Suprapubic skin (tissue), 4 donors: ENCODE data around the gene EEF1A1. TPM values are rescaled to one million over a fixed set of nuclear protein-coding genes. Genes with fewer than 3 reads are reported as not detected.

Source experiments
- DNase-seq, 2 donors: peaks; one replicate each; pipeline ENCODE4 v3.0.0-alpha.2; 2019; ENCODE audit warnings: low spot score in 2 of 2
- H3K27ac ChIP-seq: fragments of 200-600 bp; sonication (generic); one replicate; pipeline ENCODE4 v1.5.1; 2019
- H3K27me3 ChIP-seq: fragments of 200-600 bp; sonication (generic); one replicate; pipeline ENCODE4 v1.5.1; 2019
- H3K36me3 ChIP-seq: fragments of 200-600 bp; sonication (generic); one replicate; pipeline ENCODE4 v1.5.1; 2019
- H3K4me1 ChIP-seq: fragments of 200-600 bp; sonication (generic); one replicate; pipeline ENCODE4 v1.5.1; 2019
- H3K4me3 ChIP-seq: fragments of 200-600 bp; sonication (generic); one replicate; pipeline ENCODE4 v1.5.1; 2019; ENCODE audit warnings: mild to moderate bottlenecking
- H3K9me3 ChIP-seq: fragments of 200-600 bp; sonication (generic); one replicate; pipeline ENCODE4 v1.5.1; 2019
- EP300 ChIP-seq: sonication (generic); formaldehyde crosslinking; IDR thresholded peaks from one replicate; pipeline ENCODE4 v1.6.1; 2017; ENCODE audit warnings: antibody characterized with exemption
- POLR2A ChIP-seq, 2 donors: fragments of 450-650 bp; IDR thresholded peaks; one replicate each; pipeline ENCODE4 v1.6.1; 2017; ENCODE audit warnings: antibody characterized with exemption in 2 of 2, mild to moderate bottlenecking in 2 of 2, moderate library complexity in 2 of 2
- POLR2AphosphoS5 ChIP-seq, 3 donors: sonication (generic); formaldehyde crosslinking; IDR thresholded peaks; one replicate each; pipeline ENCODE4 v1.6.1; 2017; ENCODE audit warnings: antibody characterized with exemption in 3 of 3
- WGBS: methylation state at CpG from one replicate; pipeline ENCODE4 v1.1.5; 2018; 5-methylcytosine and 5-hydroxymethylcytosine counted together
- total RNA-seq, 4 donors: library from RNA; depleted of rRNA; stranded (reverse); fragments of >200 nt; gene quantifications; one replicate each; pipeline ENCODE4 v1.1.0, GENCODE V29; 2016
- TF ChIP-seq, protein P1 (sequence below), 2 donors: fragments of 200-600 bp in 1 of 2; fragments of 450-650 bp in 1 of 2; sonication (generic) in 1 of 2; IDR thresholded peaks; one replicate each; pipeline ENCODE4 v1.5.1; 2016 to 2019; ENCODE audit warnings: antibody characterized with exemption in 2 of 2, mild to moderate bottlenecking in 1 of 2, moderate library complexity in 1 of 2

Gene EEF1A1
- total RNA-seq, 4 donors from 2014 or later: 8,061 to 12,310 (median 11,939) TPM

DNA sequence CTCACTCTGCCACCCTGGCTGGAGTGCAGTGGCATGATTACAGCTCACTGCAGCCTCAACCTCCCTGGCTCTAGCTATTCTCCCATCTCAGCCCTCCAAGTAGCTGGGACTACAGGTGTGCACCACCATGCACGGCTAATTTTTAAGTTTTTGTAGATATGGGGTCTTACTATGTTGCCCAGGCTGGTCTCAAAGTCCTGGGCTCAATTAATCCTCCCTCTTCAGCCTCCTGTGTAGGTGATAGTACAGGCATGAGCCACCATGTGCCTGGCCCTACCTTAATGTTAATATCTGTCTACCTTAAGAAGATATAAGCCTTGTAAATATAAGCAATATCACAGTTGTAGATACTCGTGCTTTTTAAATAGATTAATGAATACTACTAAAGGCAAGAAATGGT lies 16.7 kb downstream of the EEF1A1 start:
- Histone ChIP-seq H3K9me3 (no peaks in the 10 kb centered on the region), H3K4me1 (no peaks in the 10 kb centered on the region), H3K4me3 (no peak overlapping the region), H3K27ac (no peak overlapping the region), H3K36me3 (peaks cover 48% of the 10 kb centered on the region), H3K27me3 (no peaks in the 10 kb centered on the region)
- 79% methylated on average over 2 of the region's 2 CpGs for WGBS
- TF ChIP-seq POLR2A (IDR thresholded peaks at IDR 0.05) (no peak), POLR2AphosphoS5 (IDR thresholded peaks at IDR 0.05) (no peak), EP300 (no peak)
- TF ChIP-seq, protein P1, sequence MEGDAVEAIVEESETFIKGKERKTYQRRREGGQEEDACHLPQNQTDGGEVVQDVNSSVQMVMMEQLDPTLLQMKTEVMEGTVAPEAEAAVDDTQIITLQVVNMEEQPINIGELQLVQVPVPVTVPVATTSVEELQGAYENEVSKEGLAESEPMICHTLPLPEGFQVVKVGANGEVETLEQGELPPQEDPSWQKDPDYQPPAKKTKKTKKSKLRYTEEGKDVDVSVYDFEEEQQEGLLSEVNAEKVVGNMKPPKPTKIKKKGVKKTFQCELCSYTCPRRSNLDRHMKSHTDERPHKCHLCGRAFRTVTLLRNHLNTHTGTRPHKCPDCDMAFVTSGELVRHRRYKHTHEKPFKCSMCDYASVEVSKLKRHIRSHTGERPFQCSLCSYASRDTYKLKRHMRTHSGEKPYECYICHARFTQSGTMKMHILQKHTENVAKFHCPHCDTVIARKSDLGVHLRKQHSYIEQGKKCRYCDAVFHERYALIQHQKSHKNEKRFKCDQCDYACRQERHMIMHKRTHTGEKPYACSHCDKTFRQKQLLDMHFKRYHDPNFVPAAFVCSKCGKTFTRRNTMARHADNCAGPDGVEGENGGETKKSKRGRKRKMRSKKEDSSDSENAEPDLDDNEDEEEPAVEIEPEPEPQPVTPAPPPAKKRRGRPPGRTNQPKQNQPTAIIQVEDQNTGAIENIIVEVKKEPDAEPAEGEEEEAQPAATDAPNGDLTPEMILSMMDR (IDR thresholded peaks at IDR 0.05): no peak
- no peak for DNase-seq

DNA sequence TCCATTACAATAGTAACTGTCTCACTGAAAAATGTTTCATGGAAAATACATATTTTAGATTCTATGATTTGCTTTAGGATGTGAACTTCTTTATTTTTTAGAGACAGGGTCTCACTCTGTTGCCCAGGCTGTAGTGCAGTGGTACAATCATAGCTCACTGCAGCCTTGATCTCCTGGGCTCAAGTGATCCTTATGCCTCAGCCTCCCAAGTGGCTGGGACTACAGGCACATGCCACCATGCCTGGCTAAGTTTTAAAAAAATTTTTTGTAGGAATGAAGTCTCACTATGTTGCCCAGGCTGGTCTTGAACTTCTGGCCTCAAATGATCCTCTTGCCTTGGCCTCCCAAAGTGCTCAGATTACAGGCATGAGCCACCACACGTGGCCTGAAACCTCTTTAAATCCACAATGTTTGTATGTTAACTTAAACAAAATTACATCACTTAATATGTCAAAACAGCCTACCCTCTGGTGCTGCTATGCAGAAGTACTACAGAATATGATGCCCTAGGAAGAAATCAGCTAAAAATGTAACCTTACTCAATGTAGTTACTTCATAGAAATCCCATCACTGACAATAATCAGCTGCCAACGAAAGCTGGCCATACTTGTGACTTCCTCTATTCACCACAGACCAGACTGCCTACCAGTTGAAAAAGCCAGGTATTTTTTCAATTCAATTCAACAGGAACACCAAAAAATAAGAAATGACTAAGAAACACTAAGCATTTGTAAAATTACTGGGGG lies 17.6 kb downstream of the EEF1A1 start:
- Histone ChIP-seq H3K27ac (no peak overlapping the region), H3K27me3 (no peaks in the 10 kb centered on the region), H3K9me3 (no peaks in the 10 kb centered on the region), H3K36me3 (peaks cover 58% of the 10 kb centered on the region), H3K4me1 (no peaks in the 10 kb centered on the region), H3K4me3 (no peak overlapping the region)
- WGBS: 63% methylated on average over 2 of the region's 2 CpGs
- no peak for DNase-seq
- TF ChIP-seq, protein P1 (IDR thresholded peaks at IDR 0.05): no peak
- TF ChIP-seq EP300 (no peak), POLR2AphosphoS5 (IDR thresholded peaks at IDR 0.05) (no peak), POLR2A (IDR thresholded peaks at IDR 0.05) (no peak)

- peaks cover 92% of the 10 kb centered on the region for H3K36me3 ChIP-seq
- TF ChIP-seq POLR2A (IDR thresholded peaks at IDR 0.05): no peak
- no peak for TF ChIP-seq POLR2AphosphoS5 (IDR thresholded peaks at IDR 0.05)
- TF ChIP-seq, protein P1 (IDR thresholded peaks at IDR 0.05): no peak
- TF ChIP-seq EP300: no peak
- DNase-seq: no peak
Observed at GRCh38 chr6:73497915-73498314, 22.9 kb downstream of the EEF1A1 start.

DNA sequence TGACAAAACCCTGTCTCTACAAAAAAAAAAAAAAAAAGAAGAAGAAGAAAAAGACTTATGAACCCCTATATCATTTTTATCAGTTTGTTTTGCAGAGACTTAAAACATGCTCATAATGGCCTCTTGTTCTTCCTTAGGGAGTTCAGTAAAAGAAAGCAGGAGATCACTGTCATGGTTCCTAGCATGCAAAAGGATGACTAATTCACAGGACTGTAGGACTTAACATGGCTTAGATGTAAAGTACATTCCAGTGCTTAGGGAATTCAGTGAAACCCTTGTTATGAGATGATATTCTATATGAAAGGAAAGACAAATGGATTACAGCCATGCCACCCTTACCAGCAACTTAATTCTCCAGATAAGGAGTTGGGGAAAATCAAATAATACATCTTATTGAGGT lies 29.5 kb downstream of the EEF1A1 start:
- TF ChIP-seq, protein P1 (IDR thresholded peaks at IDR 0.05): no peak
- no peak for TF ChIP-seq POLR2A (IDR thresholded peaks at IDR 0.05)
- TF ChIP-seq EP300: no peak
- TF ChIP-seq POLR2AphosphoS5 (IDR thresholded peaks at IDR 0.05): no peak
- Histone ChIP-seq H3K4me3 (no peak overlapping the region), H3K9me3 (no peaks in the 10 kb centered on the region), H3K27me3 (no peaks in the 10 kb centered on the region), H3K27ac (no peak overlapping the region), H3K4me1 (no peaks in the 10 kb centered on the region), H3K36me3 (peaks cover 70% of the 10 kb centered on the region)
- DNase-seq: no peak

More at GRCh38 chr6:73497915-73498314, 22.9 kb downstream of the EEF1A1 start:
- H3K4me1 ChIP-seq: no peaks in the 10 kb centered on the region
- H3K9me3 ChIP-seq: no peaks in the 10 kb centered on the region
- H3K27ac ChIP-seq: no peak overlapping the region
- no peak overlapping the region for H3K4me3 ChIP-seq
- H3K27me3 ChIP-seq: no peaks in the 10 kb centered on the region
- WGBS: 98% methylated on average over 3 of the region's 3 CpGs

GRCh38 chr6:73487473-73487872 lies 33.4 kb downstream of the EEF1A1 start:
- no peak overlapping the region for H3K27ac ChIP-seq
- no peak for DNase-seq
- no peaks in the 10 kb centered on the region for H3K27me3 ChIP-seq
- peaks cover 74% of the 10 kb centered on the region for H3K36me3 ChIP-seq
- H3K4me1 ChIP-seq: no peaks in the 10 kb centered on the region
- TF ChIP-seq EP300: no peak
- TF ChIP-seq, protein P1 (IDR thresholded peaks at IDR 0.05): no peak
- TF ChIP-seq POLR2AphosphoS5 (IDR thresholded peaks at IDR 0.05): no peak
- no peak for TF ChIP-seq POLR2A (IDR thresholded peaks at IDR 0.05)
- no peaks in the 10 kb centered on the region for H3K9me3 ChIP-seq
- WGBS: 94% methylated on average over 7 of the region's 7 CpGs
- H3K4me3 ChIP-seq: no peak overlapping the region
